ENCODE data around the gene MAGEC2. TPM values are rescaled to one million over a fixed set of nuclear protein-coding genes. Genes with fewer than 3 reads are reported as not detected.

The MAGEC2 gene
- not detected for total RNA-seq

GRCh38 chrX:142204522-142205433 lies at the start of gene MAGEC2:
Gene MAGEC2 (minus strand): TSS chrX:142205290. CDS start chrX:142203987, 1,303 bp downstream.

All from activated naive CD4-positive, alpha-beta T cell treated with anti-CD3 and anti-CD28 coated beads, Interleukin-2, amount 10 ng/mL, durations not matched to agents 5 hours and 36 hours (primary cell).